SH-SY5Y (cell line): ENCODE results near the gene FGGY.
A peak's percentile ranks its signal among the peaks of the same experiment; 100 is the strongest.

Experiments
- GATA2 ChIP-seq: IDR thresholded peaks from 2 replicates; pipeline ENCODE4 v1.6.1; 2011; ENCODE audit warnings: mild to moderate bottlenecking, low read depth, low read length
- GATA3 ChIP-seq: IDR thresholded peaks from 2 replicates; pipeline ENCODE4 v1.6.1; 2011; ENCODE audit warnings: low read depth, mild to moderate bottlenecking, low read length, moderate library complexity

The FGGY gene

DNA sequence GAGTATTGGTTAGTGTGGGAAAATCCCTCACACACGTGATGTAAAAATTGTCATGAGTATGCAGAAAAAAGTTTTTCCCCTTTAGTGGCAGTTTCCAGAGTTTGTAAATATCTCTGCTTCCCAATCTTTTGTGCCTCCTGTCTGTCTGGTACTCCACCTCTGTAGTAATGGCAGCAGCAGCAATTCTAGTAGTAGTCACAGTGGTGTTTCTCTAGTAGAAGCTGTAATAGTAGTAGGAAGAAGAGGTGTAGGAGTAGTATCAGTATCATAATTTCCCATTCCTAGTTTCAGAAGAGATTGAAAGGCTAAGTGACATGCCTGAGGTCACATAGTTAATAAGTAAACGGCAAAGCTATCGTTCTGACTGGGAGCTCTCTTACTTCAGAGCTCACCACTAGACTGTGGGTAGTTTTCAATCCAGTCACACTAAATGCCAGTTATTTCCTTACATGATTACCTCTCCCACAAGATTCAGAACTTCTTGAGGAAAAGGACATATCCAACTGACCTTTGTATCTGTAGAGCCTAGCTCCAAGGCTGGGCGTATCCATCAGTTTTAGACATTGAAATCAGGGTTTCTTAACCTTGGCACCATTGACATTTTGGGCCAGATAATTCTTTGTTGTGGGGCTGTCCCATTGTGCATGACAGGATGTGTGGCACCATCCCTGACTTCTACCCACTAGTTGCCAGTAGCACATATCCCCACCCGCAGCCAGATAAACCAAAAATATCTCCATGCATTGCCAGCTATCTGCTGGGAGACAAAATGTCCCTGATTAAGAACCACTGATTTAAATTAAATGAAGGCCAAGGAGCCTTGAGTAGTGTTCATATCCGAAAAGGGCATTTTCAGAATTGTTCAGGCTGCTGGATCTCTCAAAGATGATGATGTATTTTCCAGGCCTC is 135.9 kb downstream of the FGGY start:
- no peak for TF ChIP-seq GATA2
- TF ChIP-seq GATA3, result no peak

DNA sequence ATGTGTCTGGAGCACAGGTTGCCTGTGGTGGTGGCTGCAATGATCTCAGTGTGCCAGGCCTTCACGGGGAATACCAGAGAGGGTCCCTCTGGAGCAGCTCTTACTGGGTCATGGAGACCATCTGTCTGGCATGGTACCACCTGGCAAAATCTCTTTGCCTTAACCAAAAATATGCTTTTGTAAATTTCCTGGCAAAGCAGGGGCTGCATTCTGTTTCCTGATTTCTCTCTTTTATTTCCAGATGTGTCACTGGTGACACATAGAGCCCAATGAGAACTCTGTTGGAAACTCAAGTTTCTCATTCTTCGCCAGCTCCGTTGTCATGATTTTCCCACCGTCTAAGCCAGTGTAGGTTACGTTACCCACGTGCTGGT is 136.5 kb downstream of the FGGY start:
- TF ChIP-seq GATA2, result no peak
- no peak for TF ChIP-seq GATA3

DNA sequence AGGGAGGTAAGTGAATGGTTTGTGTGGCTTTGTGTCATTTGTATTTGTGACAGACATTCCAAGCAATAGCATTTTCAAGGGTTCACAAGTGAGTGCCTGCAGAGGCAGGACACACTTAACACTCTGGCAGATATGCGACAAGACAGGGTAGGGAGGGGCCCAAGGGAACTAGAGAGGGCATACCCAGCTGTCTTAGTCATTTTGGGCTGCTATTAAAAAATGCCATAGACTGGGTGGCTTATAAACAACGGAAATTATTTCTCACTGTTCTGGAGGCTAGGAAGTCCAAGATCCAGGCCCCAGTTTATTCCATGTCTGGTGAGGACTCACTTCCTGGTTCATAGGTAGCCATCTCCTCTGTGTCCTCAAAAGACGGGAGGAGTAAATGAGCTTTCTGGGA is 137.4 kb downstream of the FGGY start:
- TF ChIP-seq GATA3, result no peak
- no peak for TF ChIP-seq GATA2

DNA sequence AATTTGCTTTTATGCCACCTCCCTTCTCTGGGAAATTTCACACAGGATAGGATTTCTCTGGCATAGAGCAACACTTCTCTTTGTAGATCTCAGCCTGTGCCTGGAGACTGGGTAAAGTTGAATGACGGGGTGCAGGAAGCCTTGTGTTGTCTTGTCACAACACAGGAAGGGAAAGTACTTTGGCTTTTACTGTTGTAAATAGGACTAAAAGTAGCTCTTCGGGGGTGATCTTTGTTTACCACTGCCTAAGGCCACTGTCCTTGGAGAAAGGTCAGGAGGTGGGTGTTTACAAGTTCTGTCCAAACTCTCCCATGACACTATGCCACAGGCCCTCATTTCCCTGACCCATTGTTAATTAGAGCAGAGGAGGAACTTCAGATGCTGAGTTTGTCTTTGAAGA is 139.7 kb downstream of the FGGY start:
- TF ChIP-seq GATA2, result no peak
- TF ChIP-seq GATA3, result no peak

DNA sequence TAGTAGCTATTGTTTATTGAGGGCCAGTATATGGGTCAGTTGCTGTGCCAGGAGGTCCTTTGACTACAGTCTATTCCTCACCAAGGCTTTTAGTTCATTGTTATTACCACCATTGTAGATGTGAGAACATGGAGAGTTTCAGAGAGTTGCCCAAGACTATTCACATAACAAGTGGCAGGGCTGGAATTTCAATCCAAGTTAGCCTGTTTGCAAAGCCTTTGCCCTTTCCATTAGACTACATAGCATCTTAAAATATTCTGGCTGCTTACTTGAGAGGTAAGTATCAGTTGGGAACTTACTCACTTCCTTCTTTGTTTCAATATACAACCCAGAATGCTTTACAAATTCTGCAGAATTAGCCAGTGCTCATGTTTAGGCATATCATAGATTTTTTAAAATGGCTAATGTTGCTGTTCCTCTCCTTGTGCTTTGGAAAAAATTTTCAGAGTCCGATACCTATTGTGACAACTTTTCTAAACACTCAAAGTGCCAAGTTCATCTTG is 141.2 kb downstream of the FGGY start:
- TF ChIP-seq GATA3 (no peak), GATA2 (no peak)

DNA sequence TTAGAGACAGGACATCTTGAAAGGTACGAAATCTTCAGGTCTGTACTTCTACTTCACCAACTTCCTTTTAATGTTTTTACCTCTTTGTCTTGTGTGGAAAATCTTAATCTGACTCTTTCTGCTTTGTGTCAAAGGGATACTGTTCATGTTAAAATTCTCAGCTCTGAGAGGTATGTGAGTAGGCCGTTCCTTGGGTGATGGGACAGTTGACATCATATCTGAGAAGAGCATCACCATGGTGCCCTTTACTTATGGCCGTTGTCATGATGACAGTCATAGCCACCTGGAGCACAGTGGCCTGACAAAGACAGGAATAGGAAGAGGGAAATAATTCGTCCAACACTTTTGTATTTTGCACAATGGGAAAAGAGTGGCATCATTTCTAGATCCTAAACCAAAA is 145.6 kb downstream of the FGGY start:
- TF ChIP-seq GATA3 (no peak), GATA2 (no peak)

DNA sequence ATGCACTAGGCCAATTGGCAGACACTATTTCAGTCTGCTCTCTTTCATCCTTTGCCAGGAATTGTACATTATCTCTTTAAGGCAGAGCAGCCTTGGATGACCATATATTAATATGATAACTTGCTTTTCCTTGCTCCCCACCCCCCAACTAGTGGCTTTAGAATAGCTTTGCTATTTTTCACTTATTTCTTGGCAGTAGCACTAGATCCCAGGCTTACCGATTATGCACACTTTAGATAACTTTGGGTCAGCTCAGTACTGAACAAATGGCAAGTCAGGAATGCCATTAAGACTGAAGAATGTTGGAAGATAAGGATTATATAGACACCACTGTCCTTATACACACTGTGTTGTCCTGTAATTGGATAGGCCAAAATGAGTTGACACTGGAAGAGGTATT is 146.4 kb downstream of the FGGY start:
- TF ChIP-seq GATA3 (no peak), GATA2 (no peak)

DNA sequence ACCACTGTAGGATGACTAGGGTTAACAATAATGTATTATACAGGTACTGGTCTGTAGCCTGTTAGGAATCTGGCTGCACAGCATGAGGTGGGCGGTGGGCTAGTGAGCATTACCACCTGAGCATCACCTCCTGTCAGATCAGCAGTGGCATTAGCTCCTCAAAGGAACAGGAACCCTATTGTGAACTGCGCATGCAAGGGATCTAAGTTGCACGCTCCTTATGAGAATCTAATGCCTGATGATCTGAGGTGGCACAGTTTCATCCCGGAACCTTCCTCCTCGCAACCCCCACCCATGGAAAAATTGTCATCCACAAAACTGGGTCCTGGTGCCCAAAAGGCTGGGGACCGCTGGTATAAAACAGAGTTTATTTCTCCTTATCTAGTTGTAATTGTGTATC is 147.6 kb downstream of the FGGY start:
- TF ChIP-seq GATA3 (no peak), GATA2 (no peak)

DNA sequence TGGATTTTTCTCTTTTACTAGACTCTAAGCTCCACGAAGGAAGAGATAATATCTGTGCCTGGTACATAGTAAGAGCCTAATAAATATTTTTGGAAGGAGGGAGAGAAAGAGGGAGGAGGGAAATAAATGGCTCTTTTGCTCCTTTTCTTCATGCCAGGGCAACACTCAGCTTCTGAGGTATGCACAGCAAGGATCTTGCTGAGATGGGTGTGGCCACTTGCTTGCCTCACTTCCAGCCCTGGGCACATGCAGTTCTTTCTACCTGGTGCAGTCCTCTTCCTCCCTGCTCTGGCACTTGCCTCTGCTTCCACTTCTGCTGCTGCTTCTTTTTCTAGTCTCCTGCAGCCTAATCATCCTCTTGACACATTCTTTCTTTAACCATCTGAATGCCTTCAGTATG is 148.1 kb downstream of the FGGY start:
- TF ChIP-seq GATA2 (no peak), GATA3 (no peak)

DNA sequence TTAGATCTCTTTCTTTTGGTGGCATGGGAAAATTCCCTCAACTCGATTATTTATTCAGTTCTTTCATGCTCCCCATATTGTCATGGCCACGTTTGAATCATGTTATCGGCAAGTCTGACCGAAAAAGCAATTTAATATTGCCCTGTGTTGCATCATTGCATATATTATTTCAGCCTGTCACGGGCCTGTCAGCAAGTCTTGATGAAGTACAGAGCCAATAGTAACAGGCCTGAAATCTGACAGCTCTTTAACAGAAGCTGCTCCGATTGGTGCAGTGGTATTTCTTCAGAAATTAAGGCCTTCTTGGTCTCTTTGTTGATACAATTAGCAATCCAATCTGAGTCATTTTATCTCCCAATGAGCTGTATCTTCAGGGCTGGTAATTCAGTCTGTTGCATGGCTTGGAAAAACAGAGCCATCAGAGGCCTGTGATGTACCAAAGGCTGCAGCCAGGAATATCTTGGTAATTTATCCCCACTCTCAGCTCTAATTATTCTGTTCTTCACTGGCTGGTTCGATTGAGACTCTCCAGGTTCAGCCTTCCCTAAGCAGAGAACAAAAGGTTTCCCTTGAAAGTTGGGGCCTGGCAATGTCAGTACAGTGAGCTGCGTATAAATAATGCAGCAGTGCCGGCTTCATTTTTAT is 149.5 kb downstream of the FGGY start:
- TF ChIP-seq GATA3 (peak; percentile 90), GATA2 (peak; percentile 91)

DNA sequence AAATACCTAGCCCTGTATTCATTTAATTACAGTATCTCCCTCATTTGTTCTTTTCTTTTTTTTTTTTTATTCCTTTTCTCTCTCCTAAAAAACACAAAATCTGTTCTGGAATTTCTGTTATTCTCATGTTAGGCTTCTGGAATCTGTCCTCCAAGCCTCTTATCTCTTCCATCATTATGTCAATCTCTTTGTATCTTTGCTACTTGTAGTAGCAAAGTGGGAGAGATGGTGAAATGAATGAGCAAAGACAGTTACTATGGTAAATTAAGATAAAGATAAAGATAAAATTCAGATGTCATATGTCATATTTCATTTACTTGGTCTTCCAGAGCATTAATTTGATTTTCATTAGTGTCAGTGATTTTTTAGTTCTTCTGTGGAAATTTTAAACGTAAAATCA is 155.1 kb downstream of the FGGY start:
- no peak for TF ChIP-seq GATA2
- peak; percentile 15; the same call in 1 of the 2 replicates for TF ChIP-seq GATA3

DNA sequence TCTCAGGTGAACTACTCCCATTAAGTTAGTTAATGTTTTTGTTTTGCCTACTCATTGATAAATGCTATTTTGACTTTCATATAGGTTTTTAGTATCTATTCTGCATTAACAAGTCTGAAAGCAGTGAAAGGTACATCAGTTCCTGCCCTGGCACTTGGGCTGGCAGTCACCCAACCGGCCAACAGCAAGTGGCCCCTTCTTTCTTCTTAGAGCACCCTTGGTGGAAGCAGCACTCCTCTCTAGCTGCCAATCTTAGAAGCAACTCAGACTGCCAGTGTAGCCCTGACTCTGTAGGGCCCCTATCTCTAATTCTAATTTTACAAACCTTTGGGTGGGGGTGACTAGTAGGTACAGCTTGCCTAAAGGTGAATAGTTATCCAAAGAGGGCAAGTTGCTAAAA is 155.7 kb downstream of the FGGY start:
- no peak for TF ChIP-seq GATA3
- no peak for TF ChIP-seq GATA2

DNA sequence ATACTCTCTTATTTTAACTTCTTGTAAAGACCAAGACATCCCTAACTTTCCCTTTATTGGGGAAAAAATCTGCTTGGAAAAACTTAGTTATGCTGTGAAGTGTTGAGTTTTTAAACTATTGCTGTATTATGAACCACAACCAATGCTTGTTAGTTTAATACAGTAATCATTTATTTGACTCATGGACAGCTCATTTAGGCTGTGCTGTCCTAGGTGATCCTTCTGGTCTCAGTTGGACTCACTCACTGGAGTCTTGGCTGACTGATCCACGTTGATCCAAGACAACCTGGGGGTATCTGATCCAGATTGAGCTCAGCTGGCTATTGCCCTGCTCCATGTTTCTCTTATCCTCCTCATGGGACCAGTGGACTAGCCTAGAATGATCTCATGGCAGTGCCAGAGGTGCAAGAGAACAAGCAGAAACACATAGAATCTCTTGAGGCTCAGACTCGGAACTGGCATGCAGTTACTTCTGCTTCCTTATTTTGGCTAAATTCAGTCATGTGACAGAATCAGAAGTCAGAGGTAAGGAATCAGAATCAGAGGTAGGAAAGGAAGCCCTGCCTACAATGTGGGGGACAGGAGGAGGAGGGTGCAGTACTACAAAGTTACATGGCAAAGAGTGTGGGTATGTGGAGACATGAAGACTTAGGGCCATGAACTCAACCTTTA is 156.5 kb downstream of the FGGY start:
- no peak for TF ChIP-seq GATA3
- no peak for TF ChIP-seq GATA2

DNA sequence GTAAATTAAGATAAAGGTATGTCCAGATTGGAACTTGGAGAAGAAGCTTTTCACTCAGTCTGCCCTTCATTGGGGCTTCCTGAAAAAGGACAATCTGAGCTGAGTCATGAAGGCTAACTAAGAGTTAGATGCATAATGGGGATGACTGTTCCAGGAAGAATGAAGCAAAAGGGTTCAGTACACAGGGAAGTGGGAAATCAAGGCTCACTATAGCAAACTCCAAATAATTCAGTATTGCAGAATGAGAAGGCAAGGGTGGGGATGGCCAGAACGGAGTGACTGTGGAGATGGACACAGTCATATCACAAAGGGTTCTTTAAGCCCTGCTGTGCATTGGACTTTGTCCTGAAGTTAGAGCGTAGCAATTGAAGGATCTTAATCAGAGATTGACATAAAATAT is 158.3 kb downstream of the FGGY start:
- TF ChIP-seq GATA2 (no peak), GATA3 (no peak)

DNA sequence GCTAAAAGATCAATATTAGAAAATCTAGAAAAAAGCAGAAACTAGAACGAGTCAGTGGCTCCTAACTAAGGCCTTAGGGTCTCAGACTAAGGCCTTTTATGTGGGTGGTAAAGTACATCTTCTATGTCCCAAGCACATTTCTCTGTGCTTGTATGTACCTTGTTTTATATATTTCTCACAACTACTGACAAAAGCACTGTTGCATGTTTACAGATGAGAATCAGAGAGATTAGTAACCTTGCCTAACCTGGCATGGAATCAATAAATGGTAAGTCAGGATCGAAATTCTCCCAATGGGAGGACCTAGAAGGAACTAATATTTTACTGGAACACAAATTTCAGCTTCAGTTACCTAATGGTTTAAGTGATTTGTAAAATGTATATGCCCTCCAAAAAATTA is 160.9 kb downstream of the FGGY start:
- no peak for TF ChIP-seq GATA2
- TF ChIP-seq GATA3, result no peak
